DND-41 (cell line): ENCODE data around the gene FPR2.

Experiments used
- ATAC-seq: fragments of 200-7000 bp; cut with Tn5 transposase; 3 replicates; pipeline ENCODE4 v1.9.1; 2021; ENCODE audit warnings: low read depth; ENCODE audit not compliant: insufficient read depth
- DNase-seq: peaks from one replicate; pipeline ENCODE4 v3.0.0-alpha.2; 2020
- H2AFZ ChIP-seq: 2 replicates; pipeline ENCODE4 v1.6.0; 2012; ENCODE audit warnings: low read depth, low read length
- H3K27ac ChIP-seq: 2 replicates; pipeline ENCODE4 v1.5.1; 2012; ENCODE audit warnings: low read length, inconsistent platforms
- H3K27me3 ChIP-seq: fragments of 200-600 bp; sonication (generic); 2 replicates; pipeline ENCODE4 v1.6.0; 2012; ENCODE audit warnings: low read length, mild to moderate bottlenecking, inconsistent platforms; ENCODE audit not compliant: insufficient read depth, poor library complexity
- H3K36me3 ChIP-seq: 2 replicates; pipeline ENCODE4 v1.5.1; 2012; ENCODE audit warnings: low read length, inconsistent platforms; ENCODE audit not compliant: insufficient read depth
- H3K4me1 ChIP-seq: 2 replicates; pipeline ENCODE4 v1.5.1; 2012; ENCODE audit warnings: mild to moderate bottlenecking, low read length; ENCODE audit not compliant: insufficient read depth
- H3K4me2 ChIP-seq: 2 replicates; pipeline ENCODE4 v1.6.0; 2012; ENCODE audit warnings: mild to moderate bottlenecking, moderate library complexity, low read length, inconsistent platforms; ENCODE audit not compliant: insufficient read depth
- H3K4me3 ChIP-seq, 2 experiments: fragments of 200-600 bp in 1 of 2; shearing (Covaris generic) in 1 of 2; 2 replicates each; pipeline ENCODE4 v1.5.1; 2012 to 2016; ENCODE audit warnings: inconsistent platforms in 2 of 2, low read length in 2 of 2, mild to moderate bottlenecking in 2 of 2, low read depth in 1 of 2, moderate library complexity in 1 of 2
- H3K79me2 ChIP-seq: 2 replicates; pipeline ENCODE4 v1.6.0; 2012; ENCODE audit warnings: low read length, inconsistent platforms; ENCODE audit not compliant: insufficient read depth
- H3K9ac ChIP-seq: 2 replicates; pipeline ENCODE4 v1.6.0; 2012; ENCODE audit warnings: low read depth, mild to moderate bottlenecking, inconsistent platforms, low read length, moderate library complexity
- H3K9me3 ChIP-seq: 2 replicates; pipeline ENCODE4 v1.5.1; 2012; ENCODE audit warnings: low read length, moderate library complexity, mild to moderate bottlenecking, inconsistent platforms; ENCODE audit not compliant: insufficient read depth, severe bottlenecking
- H4K20me1 ChIP-seq: 2 replicates; pipeline ENCODE4 v1.6.0; 2012; ENCODE audit warnings: low read length; ENCODE audit not compliant: insufficient read depth
- EZH2 ChIP-seq: IDR thresholded peaks from 3 replicates; pipeline ENCODE4 v1.6.1; 2012; ENCODE audit warnings: borderline replicate concordance, low read depth, mild to moderate bottlenecking, moderate library complexity, low read length, inconsistent platforms; ENCODE audit not compliant: severe bottlenecking
- TF ChIP-seq, protein P1 (sequence below): IDR thresholded peaks from 2 replicates; pipeline ENCODE4 v1.5.1; 2012; ENCODE audit warnings: borderline replicate concordance, low read length, moderate library complexity, mild to moderate bottlenecking; ENCODE audit not compliant: poor library complexity, severe bottlenecking; ENCODE audit errors: extremely low read depth

Gene FPR2

DNA sequence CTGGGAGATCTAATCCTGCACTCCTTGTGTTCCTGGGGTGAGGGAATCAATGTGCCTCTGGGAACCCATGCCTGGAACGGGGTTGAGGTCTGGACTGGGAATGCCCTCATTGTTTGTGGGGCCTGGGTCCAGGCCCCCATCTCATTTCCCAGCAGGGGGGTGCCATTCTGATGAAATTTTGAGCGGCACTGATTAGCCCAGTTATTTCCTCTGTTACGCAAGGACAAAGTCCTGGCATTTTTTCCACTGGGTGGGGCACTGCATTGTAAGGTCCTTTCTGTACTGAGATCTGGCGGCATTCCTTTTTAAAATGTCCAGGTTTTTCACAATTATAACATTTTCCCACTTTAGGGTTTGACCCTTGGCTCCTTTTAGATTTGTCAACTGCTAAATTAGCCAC is 48.8 kb downstream of the FPR2 start:
- Histone ChIP-seq H2AFZ (no peak overlapping the region), H3K9ac (no peak overlapping the region), H4K20me1 (no peaks in the 10 kb centered on the region), H3K27ac (no peak overlapping the region), H3K4me1 (peaks cover 40% of the 10 kb centered on the region), H3K4me3 (no peak overlapping the region), H3K9me3 (no peaks in the 10 kb centered on the region), H3K79me2 (no peaks in the 10 kb centered on the region), H3K4me2 (no peak overlapping the region), H3K27me3 (no peaks in the 10 kb centered on the region), H3K36me3 (0 out of 2 replicates have a peak, but pooled peaks cover 5% of the 10 kb centered on the region)
- TF ChIP-seq EZH2: no peak
- TF ChIP-seq, protein P1, sequence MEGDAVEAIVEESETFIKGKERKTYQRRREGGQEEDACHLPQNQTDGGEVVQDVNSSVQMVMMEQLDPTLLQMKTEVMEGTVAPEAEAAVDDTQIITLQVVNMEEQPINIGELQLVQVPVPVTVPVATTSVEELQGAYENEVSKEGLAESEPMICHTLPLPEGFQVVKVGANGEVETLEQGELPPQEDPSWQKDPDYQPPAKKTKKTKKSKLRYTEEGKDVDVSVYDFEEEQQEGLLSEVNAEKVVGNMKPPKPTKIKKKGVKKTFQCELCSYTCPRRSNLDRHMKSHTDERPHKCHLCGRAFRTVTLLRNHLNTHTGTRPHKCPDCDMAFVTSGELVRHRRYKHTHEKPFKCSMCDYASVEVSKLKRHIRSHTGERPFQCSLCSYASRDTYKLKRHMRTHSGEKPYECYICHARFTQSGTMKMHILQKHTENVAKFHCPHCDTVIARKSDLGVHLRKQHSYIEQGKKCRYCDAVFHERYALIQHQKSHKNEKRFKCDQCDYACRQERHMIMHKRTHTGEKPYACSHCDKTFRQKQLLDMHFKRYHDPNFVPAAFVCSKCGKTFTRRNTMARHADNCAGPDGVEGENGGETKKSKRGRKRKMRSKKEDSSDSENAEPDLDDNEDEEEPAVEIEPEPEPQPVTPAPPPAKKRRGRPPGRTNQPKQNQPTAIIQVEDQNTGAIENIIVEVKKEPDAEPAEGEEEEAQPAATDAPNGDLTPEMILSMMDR: no peak
- ATAC-seq (no peak), DNase-seq (no peak)

GRCh38 chr19:51810223-51810622 is 49.2 kb downstream of the FPR2 start:
- no peak for ATAC-seq
- Histone ChIP-seq H3K4me3 (no peak overlapping the region), H3K9ac (no peak overlapping the region), H3K4me2 (no peak overlapping the region), H3K79me2 (no peaks in the 10 kb centered on the region), H3K36me3 (0 out of 2 replicates have a peak, but pooled peaks cover 5% of the 10 kb centered on the region), H3K27me3 (no peaks in the 10 kb centered on the region), H4K20me1 (no peaks in the 10 kb centered on the region), H3K4me1 (peaks cover 36% of the 10 kb centered on the region), H2AFZ (no peak overlapping the region), H3K27ac (no peak overlapping the region), H3K9me3 (no peaks in the 10 kb centered on the region)
- peak; percentile 31 for DNase-seq
- TF ChIP-seq, protein P1: peak; percentile 48
- no peak for TF ChIP-seq EZH2

- Histone ChIP-seq H3K4me1 (peaks cover 25% of the 10 kb centered on the region), H3K4me3 (no peak overlapping the region), H2AFZ (no peak overlapping the region), H3K9me3 (no peaks in the 10 kb centered on the region), H3K27me3 (no peaks in the 10 kb centered on the region), H4K20me1 (no peaks in the 10 kb centered on the region), H3K79me2 (no peaks in the 10 kb centered on the region), H3K4me2 (no peak overlapping the region), H3K36me3 (no peaks in the 10 kb centered on the region), H3K9ac (no peak overlapping the region), H3K27ac (no peak overlapping the region)
- no peak for TF ChIP-seq EZH2
- TF ChIP-seq, protein P1: no peak
- no peak for DNase-seq
- ATAC-seq: no peak
Observed at GRCh38 chr19:51811344-51811743, 50.4 kb downstream of the FPR2 start.

- no peak overlapping the region for H3K27ac ChIP-seq
- H3K79me2 ChIP-seq: no peaks in the 10 kb centered on the region
- H3K4me1 ChIP-seq: no peaks in the 10 kb centered on the region
- no peak overlapping the region for H3K9ac ChIP-seq
- no peak for ATAC-seq
- H4K20me1 ChIP-seq: no peaks in the 10 kb centered on the region
- no peaks in the 10 kb centered on the region for H3K27me3 ChIP-seq
- no peaks in the 10 kb centered on the region for H3K9me3 ChIP-seq
- H3K36me3 ChIP-seq: no peaks in the 10 kb centered on the region
- H3K4me3 ChIP-seq: no peak overlapping the region
- no peak for TF ChIP-seq EZH2
- TF ChIP-seq, protein P1: no peak
- DNase-seq: no peak
- no peak overlapping the region for H2AFZ ChIP-seq
- H3K4me2 ChIP-seq: no peak overlapping the region
Observed at GRCh38 chr19:51815043-51815442, 54.1 kb downstream of the FPR2 start.
